ENCODE results near the gene LRRC74B.

LRRC74B gene

DNA sequence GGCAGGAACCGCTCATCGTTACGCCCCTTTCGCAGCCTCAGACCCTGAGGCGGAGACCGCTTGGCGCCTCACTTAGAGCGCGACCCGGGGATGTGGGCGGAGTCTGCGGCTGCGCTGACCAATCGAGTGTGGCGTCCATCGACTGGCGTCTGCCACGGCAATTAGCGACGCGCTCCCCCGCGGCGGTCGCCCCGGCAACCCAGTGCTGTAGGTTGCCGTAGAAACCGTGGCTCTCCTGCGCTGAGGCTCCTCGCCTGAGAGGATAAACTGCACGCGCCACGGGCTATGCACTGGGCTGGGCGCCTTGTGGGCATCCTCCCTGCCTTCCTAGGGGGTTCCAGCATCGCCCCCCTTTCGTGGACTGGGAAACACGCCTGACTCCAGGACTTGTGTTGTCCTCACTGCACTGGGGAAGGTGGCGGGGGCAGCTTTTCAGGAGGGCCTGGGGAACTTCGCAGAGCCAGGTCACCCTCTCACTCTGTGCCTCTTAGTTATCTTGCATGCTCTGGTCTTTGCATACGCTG lies 31.5 kb upstream of the LRRC74B start:
- peak; percentile 93 for DNase-seq

- DNase-seq: peak; percentile 86
Measured at GRCh38 chr22:21014726-21015465, 30.9 kb upstream of the LRRC74B start, which contains the start of gene P2RX6. P2RX6 (plus strand) TSS chr22:21015165; CDS start chr22:21015175, 10 bp downstream.

DNA sequence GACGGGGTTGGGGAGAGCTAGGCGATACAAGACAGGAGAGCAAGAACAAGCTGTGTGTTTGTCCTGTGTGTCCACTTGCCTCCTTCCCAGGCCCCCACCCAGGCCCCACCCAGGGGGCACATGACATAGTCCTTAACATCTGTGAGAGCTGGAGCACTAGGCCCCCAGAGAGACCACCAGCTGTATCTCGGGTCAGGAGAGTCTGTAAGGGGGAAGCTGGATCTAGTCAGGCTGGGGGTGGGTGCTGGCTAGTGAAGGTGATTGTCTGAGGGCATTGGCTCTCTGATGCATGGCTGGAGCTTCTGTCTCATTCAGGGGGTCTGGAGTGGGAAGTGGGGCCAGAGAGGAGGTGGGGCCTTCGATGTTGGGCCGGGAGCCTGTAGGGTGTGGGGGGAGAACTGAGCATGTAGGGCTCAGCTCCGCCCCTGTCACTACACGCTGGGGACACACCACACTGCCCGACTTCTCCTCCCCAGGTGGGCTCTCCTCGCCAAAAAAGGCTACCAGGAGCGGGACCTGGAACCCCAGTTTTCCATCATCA lies 30.2 kb upstream of the LRRC74B start:
- DNase-seq: no peak

DNA sequence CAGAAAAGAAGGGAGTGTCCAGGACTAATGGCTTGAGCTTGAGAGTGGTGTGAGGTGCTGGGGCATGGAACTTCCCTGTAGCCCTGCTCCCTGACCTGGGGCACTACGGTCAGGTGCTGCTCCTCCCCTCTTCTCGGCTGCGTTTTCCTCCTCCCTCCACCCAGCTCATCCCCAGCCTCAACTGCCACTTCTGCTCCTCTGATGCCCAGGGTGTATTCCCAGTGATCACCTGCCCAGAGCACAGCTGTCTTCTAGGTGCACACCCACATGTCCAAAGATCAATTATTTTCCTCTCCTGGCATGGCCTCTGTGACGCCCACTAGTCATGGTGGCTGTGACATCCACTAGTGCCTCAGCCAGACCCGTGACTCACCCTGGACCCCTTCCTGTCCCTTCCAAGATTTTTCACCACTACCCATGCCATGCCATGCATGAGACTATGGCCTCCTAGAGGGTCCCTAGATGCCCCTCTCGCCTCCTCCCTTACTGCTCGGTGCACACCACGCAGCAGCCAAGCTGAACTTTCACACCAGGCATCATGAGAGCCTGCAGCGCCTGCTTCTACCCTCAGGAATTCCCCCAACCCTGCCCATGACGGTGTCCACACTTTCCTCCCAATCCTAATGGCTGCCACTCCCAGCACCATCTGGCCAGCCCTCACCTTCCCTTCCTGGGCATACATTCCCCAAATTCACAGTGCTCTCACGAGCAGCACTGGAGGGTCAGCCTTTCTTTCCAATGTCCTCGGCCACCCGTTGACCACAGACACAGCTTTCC lies 28.9 kb upstream of the LRRC74B start:
- no peak for DNase-seq

- no peak for DNase-seq
Measured at GRCh38 chr22:21018314-21018713, 27.4 kb upstream of the LRRC74B start.

DNA sequence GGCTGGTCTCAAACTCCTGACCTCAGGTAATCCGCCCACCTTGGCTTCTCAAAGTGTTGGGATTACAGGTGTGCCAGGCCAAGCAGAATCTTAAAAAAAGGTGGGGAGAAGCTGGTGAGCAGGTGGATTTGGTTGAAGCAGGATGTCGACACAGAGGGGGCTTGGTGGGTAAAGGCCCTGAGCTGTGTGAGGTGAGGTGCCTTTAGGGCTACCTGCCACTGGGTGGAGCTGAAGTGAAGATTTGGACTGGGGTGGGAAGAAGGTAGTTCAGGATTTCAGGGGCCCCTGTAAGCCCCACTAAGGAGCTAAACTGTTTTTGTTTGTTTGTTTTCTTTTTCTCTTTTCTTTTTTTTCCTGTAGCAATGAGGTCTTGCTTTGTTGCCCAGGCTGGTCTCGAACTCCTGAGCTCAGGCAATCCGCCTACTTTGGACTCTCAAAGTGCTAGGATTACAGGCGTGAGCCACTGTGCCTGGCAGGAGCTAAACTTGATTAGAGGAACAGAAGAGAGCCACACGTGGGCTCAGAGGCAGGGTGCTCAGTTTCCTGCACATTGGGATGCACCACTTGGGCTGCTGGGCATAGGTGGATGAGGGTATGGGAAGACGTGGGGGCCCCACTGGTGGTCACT lies 24.8 kb upstream of the LRRC74B start:
- DNase-seq: no peak

DNA sequence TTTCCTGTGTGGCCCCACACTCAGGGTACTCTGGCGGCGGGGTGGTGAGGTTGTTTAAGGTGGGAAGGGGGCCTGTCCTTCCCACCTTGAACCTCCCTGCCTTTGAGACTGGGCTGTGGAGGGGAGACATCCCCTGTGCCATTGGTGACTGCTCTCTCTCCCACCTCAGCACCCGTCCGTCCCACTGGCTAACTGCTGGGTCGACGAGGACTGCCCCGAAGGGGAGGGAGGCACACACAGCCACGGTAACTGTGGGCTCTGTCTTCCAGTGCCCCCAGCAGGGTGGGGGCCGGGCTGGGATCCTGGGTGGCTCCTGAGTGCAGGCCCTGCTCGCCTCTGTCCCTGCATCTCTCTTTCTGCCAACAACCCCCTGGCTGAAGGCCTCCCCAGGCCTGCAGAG lies 23.2 kb upstream of the LRRC74B start:
- DNase-seq: no peak

DNA sequence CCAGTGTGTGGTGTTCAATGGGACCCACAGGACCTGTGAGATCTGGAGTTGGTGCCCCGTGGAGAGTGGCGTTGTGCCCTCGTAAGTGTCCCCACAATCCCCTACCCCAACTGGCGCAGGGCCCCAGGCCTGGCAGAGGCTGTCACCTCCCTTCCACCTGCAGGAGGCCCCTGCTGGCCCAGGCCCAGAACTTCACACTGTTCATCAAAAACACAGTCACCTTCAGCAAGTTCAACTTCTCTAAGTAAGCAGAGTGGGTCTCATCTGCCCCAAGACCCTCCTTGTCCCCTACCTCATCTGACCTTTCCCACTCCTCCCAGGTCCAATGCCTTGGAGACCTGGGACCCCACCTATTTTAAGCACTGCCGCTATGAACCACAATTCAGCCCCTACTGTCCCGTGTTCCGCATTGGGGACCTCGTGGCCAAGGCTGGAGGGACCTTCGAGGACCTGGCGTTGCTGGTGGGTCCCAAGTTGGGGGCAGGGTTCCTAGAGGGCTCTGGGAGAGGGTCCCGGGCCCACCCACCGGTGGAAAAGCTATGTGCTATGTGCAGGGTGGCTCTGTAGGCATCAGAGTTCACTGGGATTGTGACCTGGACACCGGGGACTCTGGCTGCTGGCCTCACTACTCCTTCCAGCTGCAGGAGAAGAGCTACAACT lies 22.7 kb upstream of the LRRC74B start:
- DNase-seq: no peak

DNA sequence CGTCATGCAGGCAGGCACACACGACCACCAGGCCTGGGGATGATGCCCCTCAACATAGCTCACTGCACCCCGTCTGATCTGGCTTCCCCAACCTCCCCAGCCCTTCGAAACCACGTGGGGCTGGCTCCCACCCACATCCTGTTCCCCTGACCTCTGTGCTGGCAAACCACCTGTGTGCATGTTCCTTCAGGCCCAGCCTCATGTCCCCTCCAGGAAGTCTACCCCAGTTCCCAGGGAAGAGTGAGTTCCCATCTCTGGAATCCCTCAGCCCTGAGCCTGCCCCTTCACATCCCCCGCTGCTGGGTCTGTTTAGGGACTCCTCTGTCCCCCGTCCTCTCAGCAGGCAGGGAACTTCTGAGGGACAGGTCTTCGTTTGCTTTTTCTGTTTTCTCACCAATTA lies 20.5 kb upstream of the LRRC74B start:
- DNase-seq: no peak

- DNase-seq: no peak
Measured at GRCh38 chr22:21025763-21026755, 19.7 kb upstream of the LRRC74B start.

GRCh38 chr22:21026783-21027692 lies 18.7 kb upstream of the LRRC74B start:
- DNase-seq: peak; percentile 64

- no peak for DNase-seq
Measured at GRCh38 chr22:21028277-21029251, 17.2 kb upstream of the LRRC74B start.

DNA sequence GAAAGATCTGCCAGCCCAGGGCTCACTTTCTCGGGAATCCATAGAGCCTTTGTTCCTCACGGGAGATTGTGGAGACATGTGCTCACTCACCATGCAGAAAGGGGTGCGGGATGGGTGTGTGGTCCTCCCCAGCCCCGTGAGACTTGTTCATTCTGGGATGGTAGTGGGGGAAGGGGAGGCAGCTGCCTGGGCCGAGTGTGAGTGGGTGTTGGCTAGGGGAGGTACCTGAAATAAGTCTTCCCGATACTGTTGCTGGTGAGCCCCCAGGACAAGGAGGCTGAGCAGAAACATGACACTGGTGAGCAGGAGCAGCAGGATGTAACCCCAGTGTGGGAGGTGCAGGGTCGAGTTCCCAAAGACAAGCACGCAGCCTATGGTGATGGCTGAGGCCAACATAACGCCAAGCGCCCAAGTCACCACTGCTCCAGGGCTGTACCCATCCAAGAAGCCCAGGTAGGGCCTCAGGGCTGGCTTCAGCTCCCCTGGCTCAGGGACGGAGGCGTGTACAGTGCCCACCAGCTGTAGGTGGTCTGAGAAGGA lies 16.2 kb upstream of the LRRC74B start:
- DNase-seq: no peak

DNA sequence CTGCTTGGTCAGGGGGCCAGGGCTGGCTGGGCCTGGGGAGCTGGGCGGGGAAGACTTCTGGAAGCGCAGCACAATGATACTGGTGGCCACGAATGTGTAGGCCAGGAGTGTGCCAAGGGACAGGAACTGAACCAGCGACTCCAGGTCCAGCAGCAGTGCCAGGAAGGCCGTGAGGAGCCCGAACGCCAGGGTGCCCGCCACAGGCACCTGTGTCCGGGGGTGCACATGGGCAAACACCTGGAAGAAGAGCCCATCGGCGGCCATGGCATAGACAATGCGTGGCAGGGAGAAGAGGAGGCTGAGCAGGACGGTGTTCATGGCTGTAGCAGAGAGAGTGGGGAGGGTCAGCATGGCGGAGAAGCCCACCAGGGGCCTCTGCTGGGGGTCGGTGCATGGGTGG lies 15.7 kb upstream of the LRRC74B start:
- no peak for DNase-seq

- peak; percentile 24 for DNase-seq
Measured at GRCh38 chr22:21030621-21031544, 14.9 kb upstream of the LRRC74B start.

DNA sequence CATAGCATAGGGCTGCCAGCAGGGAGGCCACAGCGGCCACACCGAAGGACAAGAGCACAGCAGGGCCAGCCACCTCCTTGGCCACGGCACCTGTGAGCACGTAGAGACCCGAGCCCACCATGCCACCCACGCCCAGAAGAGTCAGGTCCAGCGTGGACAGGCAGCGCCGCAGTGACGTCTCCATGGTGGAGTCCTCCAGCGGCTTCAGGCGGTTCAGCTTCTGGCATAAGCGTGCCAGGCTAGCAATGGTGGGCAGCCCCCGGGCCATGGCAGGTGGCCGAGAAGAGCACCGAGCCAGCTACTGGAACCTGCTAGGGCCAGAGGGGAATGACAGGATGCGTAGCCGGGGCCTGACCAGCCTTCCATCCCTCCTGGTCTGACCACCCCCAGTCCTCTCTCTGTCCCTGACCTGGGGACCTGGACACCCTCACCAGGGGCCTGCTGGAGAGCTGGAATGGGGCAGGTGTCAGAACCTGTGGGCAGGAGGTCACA lies 14.2 kb upstream of the LRRC74B start:
- DNase-seq: peak; percentile 10

Measured in left hindlimb (tissue), 1 donor.